Naive B cell (primary cell): ENCODE results near the gene FAM13C. TPM values are rescaled to one million over a fixed set of nuclear protein-coding genes. Genes with fewer than 3 reads are reported as not detected.

Source experiments
- ATAC-seq, 2 donors: fragments of 150-1000 bp; cut with Tn5 transposase; 2 replicates each; pipeline ENCODE4 v1.10.0; 2021; ENCODE audit warnings: low read depth in 2 of 2, mild to moderate bottlenecking in 2 of 2, moderate library complexity in 2 of 2
- DNase-seq: peaks from one replicate; pipeline ENCODE4 v3.0.0; 2022
- H3K27ac Mint-ChIP-seq, 6 donors: one replicate each; pipeline ENCODE4 v1.8.0; 2020 to 2022; ENCODE audit warnings: mild to moderate bottlenecking in 6 of 6, mixed read lengths in 6 of 6, moderate library complexity in 5 of 6, inconsistent platforms in 2 of 6
- H3K27me3 Mint-ChIP-seq, 3 donors: one replicate each; pipeline ENCODE4 v1.8.0; 2021 to 2022; ENCODE audit warnings: mixed read lengths in 3 of 3, mild to moderate bottlenecking in 1 of 3
- H3K36me3 Mint-ChIP-seq, 2 donors: one replicate each; pipeline ENCODE4 v1.8.0; 2020 to 2022; ENCODE audit warnings: mixed read lengths in 2 of 2, inconsistent platforms in 1 of 2, mild to moderate bottlenecking in 1 of 2
- H3K4me1 Mint-ChIP-seq, 3 donors: one replicate each; pipeline ENCODE4 v1.8.0; 2020 to 2022; ENCODE audit warnings: mixed read lengths in 3 of 3, inconsistent platforms in 1 of 3, mild to moderate bottlenecking in 1 of 3, moderate library complexity in 1 of 3
- H3K4me3 Mint-ChIP-seq, 8 donors: one replicate each; pipeline ENCODE4 v1.8.0; 2020 to 2022; ENCODE audit warnings: mild to moderate bottlenecking in 8 of 8, mixed read lengths in 8 of 8, moderate library complexity in 8 of 8, inconsistent platforms in 2 of 8
- H3K9me3 Mint-ChIP-seq, 7 donors: one replicate each; pipeline ENCODE4 v1.8.0; 2020 to 2022; ENCODE audit warnings: mixed read lengths in 7 of 7, mild to moderate bottlenecking in 5 of 7, inconsistent platforms in 2 of 7, moderate library complexity in 1 of 7
- polyA plus RNA-seq, 6 donors: library from polyadenylated mRNA; unstranded; fragments of 300-500 nt; fragmentation: Illumina TruSeq; gene quantifications; one replicate each; pipeline ENCODE4 v1.2.3, GENCODE V29; 2021; ENCODE audit warnings: low read depth in 6 of 6

Gene FAM13C
- polyA plus RNA-seq, 6 donors from 2014 or later, result not detected

DNA sequence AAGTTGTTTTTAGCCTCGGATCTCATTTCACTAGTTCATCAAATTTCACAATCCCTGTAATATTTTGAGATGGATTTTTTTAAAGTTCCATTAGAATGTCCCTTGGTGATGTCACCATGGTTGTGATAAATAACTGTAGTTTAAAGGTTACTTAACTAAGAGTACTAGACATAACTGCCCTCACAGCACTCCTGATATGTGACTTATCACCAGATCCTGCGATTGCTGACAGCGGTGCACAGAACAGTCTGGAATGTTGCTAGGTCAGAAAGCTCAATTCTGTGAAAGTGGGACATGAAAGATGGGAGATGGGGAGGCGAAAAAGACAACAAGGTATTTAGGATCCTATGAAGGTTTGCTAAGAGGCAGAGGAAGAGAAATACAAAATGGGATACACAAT lies 40.2 kb downstream of the FAM13C start:
- no peaks in the 10 kb centered on the region for H3K36me3 Mint-ChIP-seq
- H3K27ac Mint-ChIP-seq, result no peak overlapping the region
- no peak overlapping the region for H3K4me3 Mint-ChIP-seq
- H3K27me3 Mint-ChIP-seq, result peaks cover 0 to 13% (median 4%) of the 10 kb centered on the region in 3 donors
- ATAC-seq (no peak), DNase-seq (no peak)
- peaks cover 0 to 4% (median 0%) of the 10 kb centered on the region in 7 donors for H3K9me3 Mint-ChIP-seq
- no peaks in the 10 kb centered on the region for H3K4me1 Mint-ChIP-seq

DNA sequence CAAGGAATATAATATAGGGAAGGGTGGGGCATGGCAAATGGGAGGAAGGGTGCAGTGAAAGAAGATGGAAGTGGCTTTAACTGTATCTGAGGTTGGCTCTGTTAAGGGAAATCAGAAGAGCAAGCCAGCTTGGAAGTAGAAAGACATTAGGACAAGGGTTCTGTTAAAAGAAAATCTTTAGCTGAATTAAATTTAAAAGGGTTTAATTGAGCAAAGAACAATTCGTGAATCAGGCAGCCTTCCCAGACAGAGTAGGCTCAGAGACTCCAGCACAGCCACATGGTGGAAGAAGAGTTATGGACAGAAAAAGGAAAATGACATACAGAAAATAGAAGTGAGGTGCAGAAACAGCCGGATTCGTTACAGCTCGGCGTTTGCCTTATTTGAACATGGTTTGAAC lies 42.0 kb downstream of the FAM13C start:
- no peak for ATAC-seq
- H3K27ac Mint-ChIP-seq, result peak overlapping the region in 1 of 6 donors; percentile 53
- DNase-seq, result no peak
- peaks cover 0 to 13% (median 4%) of the 10 kb centered on the region in 3 donors for H3K27me3 Mint-ChIP-seq
- no peaks in the 10 kb centered on the region for H3K4me1 Mint-ChIP-seq
- H3K36me3 Mint-ChIP-seq, result no peaks in the 10 kb centered on the region
- no peak overlapping the region for H3K4me3 Mint-ChIP-seq
- peaks cover 0 to 4% (median 0%) of the 10 kb centered on the region in 7 donors for H3K9me3 Mint-ChIP-seq

DNA sequence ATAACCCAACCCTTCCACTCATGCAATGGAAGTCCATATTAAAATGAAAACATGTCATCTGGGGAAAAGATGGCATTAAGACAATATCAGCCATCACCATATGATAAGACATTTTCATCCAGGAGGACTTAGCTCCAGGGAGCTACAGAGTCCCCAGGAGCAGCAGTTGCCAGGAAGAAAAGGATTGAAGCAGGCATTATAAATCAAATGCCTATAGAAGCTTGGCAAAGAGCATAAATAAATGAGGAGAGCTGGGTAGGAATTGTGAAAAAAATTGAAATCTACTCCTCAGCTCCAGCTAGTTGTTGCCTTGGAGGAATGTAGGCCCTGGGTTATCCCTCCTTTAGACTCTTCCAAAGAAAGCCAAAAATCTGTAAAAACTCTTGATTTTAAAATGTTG lies 42.5 kb downstream of the FAM13C start:
- Mint-ChIP-seq H3K4me1 (no peaks in the 10 kb centered on the region), H3K36me3 (no peaks in the 10 kb centered on the region), H3K27ac (peak overlapping the region in 1 of 6 donors; percentile 53), H3K9me3 (peaks cover 0 to 4% (median 0%) of the 10 kb centered on the region in 7 donors), H3K4me3 (no peak overlapping the region), H3K27me3 (peaks cover 0 to 13% (median 4%) of the 10 kb centered on the region in 3 donors)
- no peak for ATAC-seq
- DNase-seq, result no peak

DNA sequence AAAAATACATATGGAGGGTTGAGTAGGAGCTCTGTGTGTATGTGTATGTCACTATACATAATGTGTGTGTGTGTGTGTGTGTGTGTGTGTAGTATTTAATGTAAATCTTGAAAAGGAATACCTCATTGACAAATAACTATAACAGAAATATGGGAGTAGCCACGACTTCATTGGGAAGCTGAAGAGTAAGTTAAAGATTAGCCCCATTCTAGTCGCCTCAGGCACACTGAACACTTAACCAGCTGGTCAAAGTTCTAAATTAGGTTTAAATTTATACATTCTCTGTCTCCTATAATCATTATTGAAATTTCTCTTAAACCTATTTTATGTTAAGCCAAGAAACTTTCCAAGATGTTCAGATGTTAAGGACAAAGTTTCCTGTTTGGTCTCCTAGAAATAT lies 45.3 kb downstream of the FAM13C start:
- Mint-ChIP-seq H3K27ac (no peak overlapping the region), H3K9me3 (peaks cover 0 to 3% (median under 1%) of the 10 kb centered on the region in 7 donors), H3K4me1 (no peaks in the 10 kb centered on the region), H3K27me3 (peaks cover 0 to 13% (median 1%) of the 10 kb centered on the region in 3 donors), H3K36me3 (no peaks in the 10 kb centered on the region), H3K4me3 (no peak overlapping the region)
- no peak for ATAC-seq
- no peak for DNase-seq

DNA sequence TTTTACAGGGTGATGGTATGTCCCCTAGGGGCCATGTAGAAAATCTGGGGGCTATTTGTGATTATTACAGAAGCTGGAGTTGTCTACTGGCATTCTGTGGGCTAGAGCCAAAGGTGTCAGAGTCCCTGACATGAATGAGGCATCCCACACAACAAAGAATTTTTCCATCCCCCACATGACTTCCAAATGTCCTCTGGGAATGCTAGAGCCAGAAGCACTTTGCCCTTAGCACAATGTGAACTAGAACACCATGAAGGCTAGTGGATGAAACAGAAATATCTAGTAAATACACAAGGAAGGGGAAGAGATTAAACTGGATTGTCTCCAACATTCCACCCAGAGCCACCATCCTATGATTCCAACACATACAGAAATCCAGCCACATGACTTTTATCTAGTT lies 46.9 kb downstream of the FAM13C start:
- Mint-ChIP-seq H3K4me3 (no peak overlapping the region), H3K9me3 (peaks cover 0 to 3% (median 0%) of the 10 kb centered on the region in 7 donors), H3K27me3 (peaks cover 0 to 13% (median 0%) of the 10 kb centered on the region in 3 donors), H3K27ac (no peak overlapping the region), H3K36me3 (no peaks in the 10 kb centered on the region), H3K4me1 (no peaks in the 10 kb centered on the region)
- ATAC-seq (no peak), DNase-seq (no peak)

DNA sequence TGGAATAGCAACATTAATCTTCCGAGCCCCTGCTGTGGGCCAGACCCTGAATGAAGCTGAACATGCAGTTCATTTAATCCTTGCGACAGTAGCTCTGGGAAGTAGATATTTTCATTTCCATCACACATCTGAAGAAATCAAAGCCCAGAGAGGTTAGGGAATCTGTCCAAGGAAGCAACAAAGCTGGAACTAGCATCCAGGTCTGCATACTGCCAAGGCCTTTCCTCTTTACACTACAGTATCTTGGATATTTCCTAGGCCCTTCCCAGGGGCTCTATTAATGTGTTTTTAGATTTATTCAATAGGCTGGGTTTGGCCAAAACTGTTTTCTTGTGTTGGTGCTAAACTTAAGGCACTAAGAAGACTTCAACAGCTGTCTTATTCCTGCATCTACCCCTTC lies 48.1 kb downstream of the FAM13C start:
- Mint-ChIP-seq H3K27ac (no peak overlapping the region), H3K9me3 (peaks cover 0 to 2% (median 0%) of the 10 kb centered on the region in 7 donors), H3K4me1 (no peaks in the 10 kb centered on the region), H3K36me3 (no peaks in the 10 kb centered on the region), H3K27me3 (peaks cover 0 to 7% (median 0%) of the 10 kb centered on the region in 3 donors), H3K4me3 (no peak overlapping the region)
- DNase-seq, result no peak
- no peak for ATAC-seq

DNA sequence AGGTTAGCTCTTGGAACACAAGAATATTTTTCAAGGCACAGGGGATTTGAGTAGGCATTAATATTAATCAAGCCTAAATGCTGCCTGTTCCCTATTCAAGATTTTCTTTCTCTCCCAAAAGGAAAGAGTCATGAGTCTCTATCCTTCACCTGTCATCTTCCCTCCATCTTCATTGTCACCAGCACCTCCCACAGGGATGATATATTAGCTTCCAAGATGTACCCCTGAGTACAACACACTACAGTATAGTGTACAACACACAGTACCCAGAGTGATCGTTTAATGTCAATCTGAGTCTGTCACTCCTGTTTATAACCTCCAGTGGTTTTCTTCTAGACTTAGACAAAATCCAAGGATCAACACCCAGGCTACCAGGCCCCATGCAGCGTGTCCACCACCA lies 50.1 kb downstream of the FAM13C start:
- Mint-ChIP-seq H3K4me1 (no peaks in the 10 kb centered on the region), H3K9me3 (peaks cover 0 to 5% (median 0%) of the 10 kb centered on the region in 7 donors), H3K27ac (no peak overlapping the region), H3K27me3 (no peaks in the 10 kb centered on the region), H3K4me3 (no peak overlapping the region), H3K36me3 (no peaks in the 10 kb centered on the region)
- no peak for ATAC-seq
- no peak for DNase-seq

DNA sequence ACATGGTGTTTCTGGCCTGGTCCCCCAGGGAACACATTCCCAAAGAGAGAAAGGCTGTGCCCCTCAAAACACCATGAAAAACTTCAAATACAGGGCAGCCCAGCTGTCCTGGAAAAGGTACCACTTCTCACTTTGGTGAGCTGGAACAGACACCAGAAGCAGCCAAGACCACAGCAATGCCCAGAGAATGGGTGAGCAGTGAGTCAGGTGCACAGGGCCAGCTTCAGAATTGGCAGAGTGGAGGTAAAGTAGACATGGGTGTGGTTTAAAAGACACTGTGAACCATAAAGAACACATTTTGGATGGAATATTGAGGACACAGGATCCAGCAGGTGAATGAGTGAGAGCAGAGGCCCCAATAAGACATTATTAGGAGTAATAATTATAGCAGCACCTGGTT lies 51.3 kb downstream of the FAM13C start:
- no peaks in the 10 kb centered on the region for H3K36me3 Mint-ChIP-seq
- DNase-seq, result no peak

GRCh38 chr10:59310324-59310914 lies 51.9 kb downstream of the FAM13C start:
- H3K27me3 Mint-ChIP-seq, result no peaks in the 10 kb centered on the region
- no peak overlapping the region for H3K4me3 Mint-ChIP-seq
- H3K9me3 Mint-ChIP-seq, result peaks cover 0 to 5% (median 0%) of the 10 kb centered on the region in 7 donors
- H3K27ac Mint-ChIP-seq, result no peak overlapping the region
- H3K4me1 Mint-ChIP-seq, result no peaks in the 10 kb centered on the region
- no peaks in the 10 kb centered on the region for H3K36me3 Mint-ChIP-seq
- ATAC-seq (no peak), DNase-seq (no peak)

More for the DNA sequence above, 51.3 kb downstream of the FAM13C start:
- no peaks in the 10 kb centered on the region for H3K4me1 Mint-ChIP-seq
- peaks cover 0 to 5% (median 0%) of the 10 kb centered on the region in 7 donors for H3K9me3 Mint-ChIP-seq
- H3K4me3 Mint-ChIP-seq, result no peak overlapping the region
- H3K27ac Mint-ChIP-seq, result no peak overlapping the region
- no peaks in the 10 kb centered on the region for H3K27me3 Mint-ChIP-seq
- ATAC-seq, result no peak

DNA sequence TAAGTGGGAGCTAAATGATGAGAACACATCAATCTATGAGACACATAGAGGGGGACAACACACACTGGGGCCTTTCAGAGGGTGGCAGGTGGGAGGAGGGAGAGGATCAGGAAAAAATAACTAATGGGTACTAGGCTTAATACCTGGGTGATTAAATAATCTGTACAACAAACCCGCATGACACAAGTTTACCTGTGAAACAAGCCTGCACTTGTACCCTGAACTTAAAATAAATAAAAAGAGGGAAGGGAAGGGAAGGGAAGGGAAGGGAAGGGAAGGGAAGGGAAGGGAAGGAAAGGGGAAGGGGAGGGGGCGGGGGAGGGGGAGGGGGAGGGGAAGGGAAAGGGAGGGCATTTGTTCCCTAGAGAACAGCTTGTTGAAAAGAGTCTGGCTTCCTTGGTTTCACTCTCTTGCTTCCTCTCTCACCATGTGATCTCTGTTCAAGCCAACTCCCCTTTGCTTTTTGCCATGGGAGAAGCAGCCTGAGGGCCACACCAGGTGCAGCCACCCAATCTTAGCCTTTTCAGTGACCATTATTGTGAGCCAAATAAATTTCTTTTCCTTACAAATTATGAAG lies 57.7 kb downstream of the FAM13C start:
- no peak overlapping the region for H3K27ac Mint-ChIP-seq
- DNase-seq (no peak), ATAC-seq (no peak)
- no peak overlapping the region for H3K4me3 Mint-ChIP-seq
- H3K36me3 Mint-ChIP-seq, result no peaks in the 10 kb centered on the region
- peaks cover 0 to 5% (median 0%) of the 10 kb centered on the region in 7 donors for H3K9me3 Mint-ChIP-seq
- no peaks in the 10 kb centered on the region for H3K27me3 Mint-ChIP-seq
- H3K4me1 Mint-ChIP-seq, result peaks cover 0 to 4% (median 0%) of the 10 kb centered on the region in 3 donors

- Mint-ChIP-seq H3K4me3 (no peak overlapping the region), H3K4me1 (peaks cover 0 to 4% (median 0%) of the 10 kb centered on the region in 3 donors), H3K9me3 (peaks cover 0 to 2% (median 0%) of the 10 kb centered on the region in 7 donors), H3K27ac (no peak overlapping the region), H3K36me3 (no peaks in the 10 kb centered on the region), H3K27me3 (no peaks in the 10 kb centered on the region)
- ATAC-seq (no peak), DNase-seq (no peak)
Observed at GRCh38 chr10:59303018-59303417, 59.3 kb downstream of the FAM13C start.

GRCh38 chr10:59302381-59302780 lies 60.0 kb downstream of the FAM13C start:
- Mint-ChIP-seq H3K36me3 (no peaks in the 10 kb centered on the region), H3K9me3 (peaks cover 0 to 2% (median 0%) of the 10 kb centered on the region in 7 donors), H3K4me1 (peaks cover 0 to 4% (median 0%) of the 10 kb centered on the region in 3 donors), H3K4me3 (no peak overlapping the region), H3K27me3 (no peaks in the 10 kb centered on the region), H3K27ac (no peak overlapping the region)
- DNase-seq, result no peak
- no peak for ATAC-seq

GRCh38 chr10:59301067-59301754 lies 61.1 kb downstream of the FAM13C start:
- DNase-seq, result no peak
- H3K4me1 Mint-ChIP-seq, result peaks cover 0 to 4% (median 0%) of the 10 kb centered on the region in 3 donors
- no peaks in the 10 kb centered on the region for H3K36me3 Mint-ChIP-seq
- no peaks in the 10 kb centered on the region for H3K27me3 Mint-ChIP-seq
- no peak overlapping the region for H3K4me3 Mint-ChIP-seq
- peaks cover 0 to 2% (median 0%) of the 10 kb centered on the region in 7 donors for H3K9me3 Mint-ChIP-seq
- no peak for ATAC-seq
- no peak overlapping the region for H3K27ac Mint-ChIP-seq

DNA sequence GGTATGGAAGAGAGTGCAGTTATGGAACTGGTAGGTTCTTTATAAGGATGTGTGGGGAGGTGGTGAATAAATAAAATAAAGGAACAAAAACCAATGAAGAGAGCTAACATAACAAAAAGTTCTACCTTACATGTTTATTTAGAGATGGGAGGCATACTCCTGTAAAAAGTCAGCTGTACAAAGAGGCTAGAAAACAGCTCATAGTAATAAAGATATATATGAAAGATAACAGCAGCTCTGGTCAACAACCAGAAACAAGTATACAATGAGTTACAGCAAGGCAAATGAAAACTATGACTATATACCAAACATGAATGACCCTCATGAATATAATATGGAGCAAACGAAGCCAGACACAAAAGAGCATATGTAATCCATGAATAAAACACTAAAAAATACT lies 62.0 kb downstream of the FAM13C start:
- Mint-ChIP-seq H3K4me1 (peaks cover 0 to 4% (median 0%) of the 10 kb centered on the region in 3 donors), H3K9me3 (peaks cover 0 to 2% (median 0%) of the 10 kb centered on the region in 7 donors), H3K36me3 (no peaks in the 10 kb centered on the region), H3K27me3 (no peaks in the 10 kb centered on the region), H3K4me3 (no peak overlapping the region), H3K27ac (no peak overlapping the region)
- DNase-seq (no peak), ATAC-seq (no peak)
